ENCODE results near the gene CLNK.
A peak's percentile ranks its signal among the peaks of the same experiment; 100 is the strongest.
"Not testable (repeated sequence)": the region's sequence is repeated elsewhere in the genome, so short reads cannot be mapped to it uniquely, and the experiment has no call there.

CLNK gene

DNA sequence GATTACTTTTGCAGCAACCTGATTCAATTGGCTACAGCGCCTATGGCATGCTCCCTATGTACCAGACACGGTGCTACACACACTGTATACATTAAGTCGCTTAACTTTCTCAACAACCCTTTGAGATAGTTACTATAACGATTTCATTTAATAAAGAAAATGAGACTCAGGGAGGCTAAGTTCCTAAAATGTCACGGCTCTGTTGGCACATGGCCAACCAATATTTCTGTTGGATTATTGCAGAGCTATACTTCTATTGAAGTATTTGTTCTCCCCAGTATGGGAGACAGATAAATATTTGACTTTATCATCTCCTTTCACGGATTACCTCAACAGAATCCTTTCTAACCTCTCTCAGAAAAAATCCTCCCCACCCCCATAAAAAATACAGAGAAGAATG lies 25.3 kb downstream of the CLNK start:
- no peak for DNase-seq

DNA sequence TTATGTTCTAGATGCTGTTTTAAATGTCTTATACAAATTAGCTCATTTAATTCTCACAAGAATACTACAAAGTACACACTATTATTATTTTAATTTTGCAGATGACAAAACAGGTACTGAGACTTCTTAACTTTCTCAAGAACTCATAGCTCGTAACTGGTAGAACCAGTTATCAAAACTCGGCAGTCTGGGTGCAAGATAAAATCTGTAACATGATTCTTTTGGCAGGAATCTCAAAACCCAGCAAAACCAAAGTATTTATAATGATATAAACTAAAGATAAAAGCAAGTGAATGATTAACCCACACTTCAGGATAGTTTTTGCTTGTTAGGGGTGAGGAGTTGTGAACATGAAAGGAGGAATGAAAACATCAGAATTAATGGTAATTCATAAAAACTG lies 27.6 kb downstream of the CLNK start:
- no peak for DNase-seq

- DNase-seq = no peak
Observed at GRCh38 chr4:10656420-10656819, 28.1 kb downstream of the CLNK start.

DNA sequence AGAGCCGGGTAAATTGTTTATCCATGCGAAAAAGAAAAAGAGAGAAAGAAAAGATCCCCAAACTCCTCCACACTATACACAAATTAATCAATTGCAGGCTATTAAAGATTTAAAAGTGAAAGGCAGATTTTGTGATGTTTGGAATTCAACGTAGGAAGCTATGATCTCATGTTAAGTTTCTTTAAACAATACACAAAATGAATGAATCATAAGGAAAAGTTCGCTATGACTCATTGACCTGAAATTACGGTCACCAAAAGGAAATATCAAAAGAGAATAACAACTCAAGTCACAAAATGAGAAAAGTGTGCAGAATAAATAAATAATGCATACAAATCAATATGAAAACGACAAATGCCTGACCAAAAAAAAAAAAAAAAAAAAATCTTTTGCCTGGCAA lies 28.6 kb downstream of the CLNK start:
- DNase-seq = no peak

GRCh38 chr4:10648479-10648878 lies 36.1 kb downstream of the CLNK start:
- DNase-seq = no peak

DNA sequence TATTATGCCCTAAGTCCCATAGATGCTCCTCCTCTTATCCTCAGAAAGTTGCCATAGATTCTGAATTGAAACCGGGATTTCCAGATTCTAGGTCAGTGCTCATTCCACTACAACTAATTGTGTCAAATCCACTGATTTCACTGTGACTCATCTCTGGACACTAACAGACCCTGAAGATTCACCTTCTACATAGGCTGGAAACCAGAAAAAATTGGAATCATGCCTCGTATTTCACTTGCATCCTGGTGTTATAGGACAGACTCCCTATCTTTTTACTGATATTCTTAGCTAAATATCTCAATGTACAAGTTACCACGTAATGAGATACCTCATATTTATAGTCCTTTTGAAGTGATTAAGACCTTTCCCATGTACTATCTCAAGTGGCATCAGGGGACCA lies 36.7 kb downstream of the CLNK start:
- no peak for DNase-seq

- DNase-seq = no peak
Observed at GRCh38 chr4:10643600-10644425, 40.8 kb downstream of the CLNK start.

GRCh38 chr4:10640561-10641201 lies 43.9 kb downstream of the CLNK start:
- DNase-seq = peak in 1 of 2 donors; percentile 22

- DNase-seq = no peak
Observed at GRCh38 chr4:10639664-10640063, 44.9 kb downstream of the CLNK start.

GRCh38 chr4:10639100-10639499 lies 45.5 kb downstream of the CLNK start:
- peak; percentile 2 to 11 for DNase-seq

DNA sequence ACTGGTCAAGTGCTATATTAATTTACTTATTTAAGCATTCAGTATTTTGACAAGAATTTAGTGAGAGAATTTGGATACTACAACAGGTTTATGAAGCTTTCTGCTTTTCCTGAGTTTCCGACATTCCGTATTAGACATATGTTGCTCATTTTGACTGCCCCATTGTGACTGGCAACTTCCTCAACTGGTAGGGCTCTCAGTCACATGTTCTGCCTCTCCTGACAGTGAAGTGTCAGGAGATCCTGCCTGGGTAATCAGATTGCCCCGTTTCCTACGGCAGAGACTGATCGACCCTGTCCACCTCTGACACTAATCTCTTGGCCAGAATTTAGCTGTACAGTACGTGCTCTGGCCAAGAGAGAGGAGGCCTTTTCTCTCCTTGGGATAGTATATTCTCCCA lies 49.5 kb downstream of the CLNK start:
- DNase-seq = no peak

DNA sequence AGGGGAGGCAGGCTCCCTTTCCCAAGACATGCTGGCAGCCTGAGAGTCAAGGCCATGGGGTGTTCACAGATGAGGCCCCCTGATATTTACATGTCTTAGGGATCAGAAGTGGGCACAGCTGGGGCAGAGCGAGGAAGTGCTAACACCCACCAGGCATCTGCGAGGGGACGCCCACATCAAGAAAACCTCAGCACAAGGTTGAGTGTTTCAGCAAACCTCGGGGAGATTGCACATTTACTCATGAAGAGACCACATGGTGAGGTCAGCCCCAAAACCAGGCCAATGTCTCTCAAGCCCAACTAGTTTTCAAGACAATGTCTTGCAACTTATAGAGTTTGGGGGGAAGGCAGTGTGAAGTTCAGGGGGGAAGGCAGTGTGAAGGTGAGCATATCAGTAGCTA lies 55.2 kb downstream of the CLNK start:
- no peak for DNase-seq

DNA sequence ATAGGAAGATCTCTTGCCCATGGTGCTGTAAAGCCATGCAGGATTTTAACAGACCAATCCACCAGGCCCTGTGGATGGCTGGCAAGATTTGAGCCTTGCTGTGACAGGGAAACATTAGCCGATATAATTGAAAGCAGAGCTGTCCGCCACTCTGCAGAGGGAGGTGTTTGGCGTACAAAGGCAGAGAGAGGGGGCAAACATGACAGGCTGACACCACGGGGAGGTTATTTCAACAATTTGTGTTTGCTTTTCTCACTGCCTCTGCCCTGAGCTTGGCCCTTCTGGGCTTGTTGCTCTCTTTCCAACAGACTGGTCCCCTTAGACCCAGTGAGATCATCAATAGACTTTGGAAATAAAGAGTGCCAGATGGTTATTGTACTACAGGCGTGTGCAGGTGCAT lies 59.4 kb downstream of the CLNK start:
- no peak for DNase-seq

GRCh38 chr4:10623862-10624261 lies 60.7 kb downstream of the CLNK start:
- no peak for DNase-seq

DNA sequence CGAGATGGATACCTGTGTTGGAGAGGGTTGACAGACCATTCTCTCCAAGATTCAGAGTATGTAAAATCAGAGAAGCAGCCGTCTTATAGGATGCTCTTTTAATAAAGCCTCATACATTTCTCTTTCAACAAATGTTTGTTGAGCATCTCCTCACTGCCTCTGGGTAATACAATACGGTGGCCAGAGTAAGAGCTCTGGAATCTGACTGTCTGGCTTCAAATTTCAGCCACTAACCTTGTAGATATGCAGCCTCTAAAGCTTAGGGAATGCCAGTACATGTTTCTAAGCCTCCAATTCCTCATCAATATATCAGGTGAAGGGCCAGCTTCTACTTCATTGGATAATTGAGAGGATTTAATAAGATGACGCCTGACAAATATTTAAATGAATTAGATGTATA lies 61.3 kb downstream of the CLNK start:
- no peak for DNase-seq

- no peak for DNase-seq
Observed at GRCh38 chr4:10622728-10623127, 61.8 kb downstream of the CLNK start.

GRCh38 chr4:10620935-10621488 lies 63.6 kb downstream of the CLNK start:
- DNase-seq = no peak

DNA sequence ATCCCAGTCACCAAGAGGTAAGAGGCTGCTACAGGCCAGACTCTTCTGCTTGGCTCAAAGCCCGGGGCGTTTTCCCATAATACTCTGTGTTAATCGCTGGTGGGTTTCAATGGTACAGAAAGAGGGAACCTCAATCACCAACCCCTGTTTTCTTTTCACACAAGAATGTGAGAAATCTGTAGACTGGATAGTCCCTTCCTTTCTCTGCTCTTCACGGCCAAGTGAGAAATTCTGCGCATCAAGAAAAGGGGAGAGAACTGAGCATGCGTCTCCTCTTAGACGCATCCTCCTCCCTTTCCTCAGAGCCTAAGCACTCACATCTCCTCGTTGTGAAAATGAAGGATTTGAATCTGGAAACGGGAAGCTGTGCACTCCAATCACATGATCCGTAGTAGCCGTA lies 64.7 kb downstream of the CLNK start:
- no peak for DNase-seq

DNA sequence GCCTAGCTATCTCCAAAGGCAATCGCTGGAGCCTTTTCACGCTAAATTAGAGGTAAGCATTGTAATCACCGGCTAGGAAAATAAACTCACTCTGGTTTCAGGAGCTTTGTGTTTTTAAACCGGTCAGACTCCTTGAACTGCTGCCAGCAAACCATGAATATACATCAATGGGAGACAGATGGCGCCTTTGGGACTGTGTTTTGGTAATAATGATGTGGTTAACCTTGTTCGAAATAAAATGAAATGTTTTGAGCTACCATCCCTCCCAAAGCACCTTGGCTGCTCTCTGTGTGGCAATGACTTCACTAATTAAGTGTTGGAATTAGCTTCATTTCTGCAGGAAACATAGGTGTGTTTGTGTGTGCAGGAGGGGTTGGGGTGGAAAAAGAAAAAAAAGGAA lies 65.3 kb downstream of the CLNK start:
- DNase-seq = no peak

GRCh38 chr4:10614926-10615325 lies 69.6 kb downstream of the CLNK start:
- not testable (repeated sequence) for DNase-seq

GRCh38 chr4:10613926-10614478 lies 70.6 kb downstream of the CLNK start:
- no peak for DNase-seq

GRCh38 chr4:10612476-10612875 lies 72.1 kb downstream of the CLNK start:
- DNase-seq = no peak

- no peak for DNase-seq
Observed at GRCh38 chr4:10611673-10612072, 72.9 kb downstream of the CLNK start.
